Esophagus muscularis mucosa (tissue), 4 donors: ENCODE measurements around the gene DESI2. TPM values are rescaled to one million over a fixed set of nuclear protein-coding genes. Genes with fewer than 3 reads are reported as not detected.
A peak's percentile ranks its signal among the peaks of the same experiment; 100 is the strongest.

Source experiments
- DNase-seq: peaks from one replicate; pipeline ENCODE4 v3.0.0-alpha.2; 2017; ENCODE audit errors: extremely low spot score
- H3K27ac ChIP-seq, 4 donors: fragments of 200-600 bp; sonication (generic); replicated peaks in 1 of 4; 1 replicate in 3 of 4; 2 replicates in 1 of 4; pipeline ENCODE4 v1.5.1; 2016 to 2019; ENCODE audit warnings: mild to moderate bottlenecking in 1 of 4
- H3K27me3 ChIP-seq, 4 donors: fragments of 200-600 bp; sonication (generic); one replicate each; pipeline versions ENCODE4 v1.5.1 to v1.6.0; 2016 to 2019
- H3K36me3 ChIP-seq, 4 donors: fragments of 200-600 bp; sonication (generic); one replicate each; pipeline ENCODE4 v1.5.1; 2016 to 2019
- H3K4me1 ChIP-seq, 4 donors: fragments of 200-600 bp; sonication (generic); one replicate each; pipeline ENCODE4 v1.5.1; 2016 to 2019
- H3K4me3 ChIP-seq, 4 donors: fragments of 200-600 bp; sonication (generic); 1 replicate in 2 of 4; 2 replicates in 2 of 4; pipeline ENCODE4 v1.5.1; 2016 to 2019; ENCODE audit warnings: mild to moderate bottlenecking in 4 of 4, moderate library complexity in 1 of 4
- H3K9me3 ChIP-seq, 4 donors: fragments of 200-600 bp; sonication (generic); 1 replicate in 3 of 4; 2 replicates in 1 of 4; pipeline ENCODE4 v1.5.1; 2016 to 2019
- EP300 ChIP-seq: sonication (generic); formaldehyde crosslinking; IDR thresholded peaks from one replicate; pipeline ENCODE4 v1.6.1; 2017; ENCODE audit warnings: antibody characterized with exemption
- POLR2A ChIP-seq: fragments of 450-650 bp; IDR thresholded peaks from one replicate; pipeline ENCODE4 v1.6.1; 2017; ENCODE audit warnings: antibody characterized with exemption, moderate library complexity, mild to moderate bottlenecking, low read depth
- POLR2AphosphoS5 ChIP-seq, 2 donors: sonication (generic); formaldehyde crosslinking; IDR thresholded peaks; one replicate each; pipeline ENCODE4 v1.6.1; 2017; ENCODE audit warnings: antibody characterized with exemption in 2 of 2
- WGBS: methylation state at CpG from one replicate; pipeline ENCODE4 v1.1.5; 2018; 5-methylcytosine and 5-hydroxymethylcytosine counted together
- intact Hi-C: fragments of 100-400 bp; cut with DNase I; formaldehyde crosslinking; loops from one replicate; pipeline ENCODE4 v1.15.1; 2023
- total RNA-seq, 4 donors: library from RNA; depleted of rRNA; stranded (reverse); fragments of >200 nt; gene quantifications; one replicate each; pipeline versions ENCODE4 v1.1.0 to v1.2.1, GENCODE V29; 2016
- TF ChIP-seq, protein P1 (sequence below), 3 experiments: fragments of 200-600 bp in 2 of 3; fragments of 450-650 bp in 1 of 3; sonication (generic) in 2 of 3; IDR thresholded peaks; one replicate each; pipeline ENCODE4 v1.5.1; 2017 to 2019; ENCODE audit warnings: antibody characterized with exemption in 3 of 3, mild to moderate bottlenecking in 2 of 3, moderate library complexity in 1 of 3

The DESI2 gene
- total RNA-seq, 4 donors from 2014 or later, result 30.3 to 59.6 (median 31.4) TPM

DNA sequence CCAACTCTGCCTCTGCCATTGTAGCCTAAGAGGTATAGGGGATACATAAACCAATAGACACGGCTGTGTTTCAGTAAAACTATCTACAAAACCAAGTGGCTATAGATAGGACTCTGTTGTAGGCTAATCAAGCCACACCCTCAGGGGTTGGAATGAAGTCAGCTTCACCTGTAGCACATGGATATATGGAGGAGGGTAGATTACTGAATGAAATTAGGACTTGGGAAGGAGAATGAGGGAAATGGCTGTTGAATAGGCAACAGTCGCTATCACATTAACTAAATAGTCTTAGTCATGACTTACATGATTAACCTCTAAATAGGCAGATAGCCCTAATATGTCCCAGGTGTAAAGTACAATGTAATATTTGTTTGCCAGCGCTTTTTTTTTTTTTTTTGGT is 49.7 kb downstream of the DESI2 start:
- DNase-seq, result no peak
- H3K4me1 ChIP-seq, result peaks cover 0 to 3% (median 0%) of the 10 kb centered on the region in 4 donors
- no peak overlapping the region for H3K27ac ChIP-seq
- peaks cover 14 to 60% (median 48%) of the 10 kb centered on the region in 4 donors for H3K36me3 ChIP-seq
- TF ChIP-seq POLR2A (no peak), EP300 (no peak), POLR2AphosphoS5 (IDR thresholded peaks at IDR 0.05) (no peak)
- TF ChIP-seq, protein P1, sequence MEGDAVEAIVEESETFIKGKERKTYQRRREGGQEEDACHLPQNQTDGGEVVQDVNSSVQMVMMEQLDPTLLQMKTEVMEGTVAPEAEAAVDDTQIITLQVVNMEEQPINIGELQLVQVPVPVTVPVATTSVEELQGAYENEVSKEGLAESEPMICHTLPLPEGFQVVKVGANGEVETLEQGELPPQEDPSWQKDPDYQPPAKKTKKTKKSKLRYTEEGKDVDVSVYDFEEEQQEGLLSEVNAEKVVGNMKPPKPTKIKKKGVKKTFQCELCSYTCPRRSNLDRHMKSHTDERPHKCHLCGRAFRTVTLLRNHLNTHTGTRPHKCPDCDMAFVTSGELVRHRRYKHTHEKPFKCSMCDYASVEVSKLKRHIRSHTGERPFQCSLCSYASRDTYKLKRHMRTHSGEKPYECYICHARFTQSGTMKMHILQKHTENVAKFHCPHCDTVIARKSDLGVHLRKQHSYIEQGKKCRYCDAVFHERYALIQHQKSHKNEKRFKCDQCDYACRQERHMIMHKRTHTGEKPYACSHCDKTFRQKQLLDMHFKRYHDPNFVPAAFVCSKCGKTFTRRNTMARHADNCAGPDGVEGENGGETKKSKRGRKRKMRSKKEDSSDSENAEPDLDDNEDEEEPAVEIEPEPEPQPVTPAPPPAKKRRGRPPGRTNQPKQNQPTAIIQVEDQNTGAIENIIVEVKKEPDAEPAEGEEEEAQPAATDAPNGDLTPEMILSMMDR (IDR thresholded peaks at IDR 0.05), result no peak
- H3K4me3 ChIP-seq, result no peak overlapping the region
- intact Hi-C loops, result no loop called here
- 96% methylated on average over 3 of the region's 3 CpGs for WGBS
- no peaks in the 10 kb centered on the region for H3K27me3 ChIP-seq
- no peaks in the 10 kb centered on the region for H3K9me3 ChIP-seq

DNA sequence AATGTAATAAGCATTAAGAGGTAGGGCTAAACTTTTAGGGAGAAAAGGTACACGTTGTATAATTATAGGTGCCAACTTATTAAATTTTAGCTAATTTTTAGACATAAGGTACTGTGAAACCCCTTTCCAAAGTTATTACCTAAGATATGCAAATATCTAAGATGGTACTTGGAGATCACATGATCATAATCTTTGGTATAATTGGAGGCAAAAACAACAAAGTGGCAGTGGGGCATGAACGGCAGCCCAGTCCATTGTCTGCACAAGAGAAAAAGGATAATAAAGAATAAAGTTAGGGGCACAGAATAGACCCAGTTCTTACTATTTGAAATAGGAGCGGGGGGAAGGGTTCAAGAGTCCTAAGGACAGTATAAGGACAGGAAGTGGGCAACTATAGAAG is 51.2 kb downstream of the DESI2 start:
- H3K4me1 ChIP-seq, result peaks cover 0 to 3% (median 0%) of the 10 kb centered on the region in 4 donors
- TF ChIP-seq POLR2AphosphoS5 (IDR thresholded peaks at IDR 0.05), result no peak
- no peak for TF ChIP-seq POLR2A
- TF ChIP-seq, protein P1 (IDR thresholded peaks at IDR 0.05), result no peak
- TF ChIP-seq EP300, result no peak
- H3K4me3 ChIP-seq, result no peak overlapping the region
- H3K27ac ChIP-seq, result no peak overlapping the region
- peaks cover 14 to 57% (median 42%) of the 10 kb centered on the region in 4 donors for H3K36me3 ChIP-seq
- no peaks in the 10 kb centered on the region for H3K27me3 ChIP-seq
- DNase-seq, result no peak
- WGBS, result 75% methylated on average over 3 of the region's 3 CpGs
- intact Hi-C loops, result no loop called here
- no peaks in the 10 kb centered on the region for H3K9me3 ChIP-seq

DNA sequence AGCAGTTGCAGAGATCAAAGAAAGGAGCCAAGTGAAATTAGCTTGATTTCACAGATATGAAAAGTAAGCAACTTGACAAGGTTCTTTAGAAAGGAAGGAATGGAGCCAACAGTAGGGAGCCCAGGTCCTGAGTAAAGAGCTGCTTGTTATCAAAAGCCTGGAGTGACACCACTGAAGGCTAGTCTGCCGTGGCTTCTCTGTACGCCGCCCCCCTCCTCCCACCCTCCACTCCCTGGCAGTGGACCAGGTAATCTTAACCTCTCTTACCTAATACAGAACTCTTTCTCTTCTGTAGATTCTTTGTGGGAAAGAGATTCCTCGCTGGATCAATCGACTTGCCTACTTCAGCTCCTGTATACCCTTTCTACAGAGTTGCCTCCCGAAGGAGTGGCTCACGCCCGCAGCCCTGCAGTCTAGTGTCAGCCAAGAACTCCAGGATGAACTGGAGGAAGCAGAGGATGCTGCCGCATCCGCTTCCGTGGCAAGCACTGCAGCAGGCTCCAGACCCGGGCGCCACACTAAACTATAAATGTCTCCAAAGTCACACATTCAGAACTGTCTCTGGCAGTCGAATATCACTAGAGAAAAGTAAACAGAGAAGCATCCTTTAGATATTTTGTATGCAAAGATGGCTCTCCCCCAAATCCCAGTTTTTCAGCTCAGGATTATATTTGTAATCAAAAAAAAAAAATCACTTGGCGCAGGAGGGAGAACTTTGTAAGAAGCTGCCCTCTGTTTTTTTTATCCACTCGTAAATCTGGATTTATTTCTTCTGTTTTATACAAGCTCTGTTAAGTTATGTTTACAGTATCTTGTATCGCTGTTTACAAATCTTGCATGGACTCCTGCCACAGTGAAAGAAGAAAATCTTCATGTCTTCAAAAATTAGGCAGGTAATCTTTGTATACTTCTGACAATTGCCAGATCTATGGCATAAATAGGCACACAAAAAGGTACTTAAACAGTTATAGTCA is 52.6 kb downstream of the DESI2 start:
- Histone ChIP-seq H3K27ac (no peak overlapping the region), H3K4me3 (no peak overlapping the region), H3K4me1 (peaks cover 0 to 3% (median 0%) of the 10 kb centered on the region in 4 donors), H3K36me3 (peaks cover 10 to 46% (median 30%) of the 10 kb centered on the region in 4 donors), H3K9me3 (no peaks in the 10 kb centered on the region), H3K27me3 (no peaks in the 10 kb centered on the region)
- intact Hi-C loops, result no loop called here
- 76% methylated on average over 17 of the region's 17 CpGs for WGBS
- peak; percentile 26 for DNase-seq
- TF ChIP-seq, protein P1 (IDR thresholded peaks at IDR 0.05), result no peak
- no peak for TF ChIP-seq EP300
- TF ChIP-seq POLR2A, result no peak
- no peak for TF ChIP-seq POLR2AphosphoS5 (IDR thresholded peaks at IDR 0.05)

DNA sequence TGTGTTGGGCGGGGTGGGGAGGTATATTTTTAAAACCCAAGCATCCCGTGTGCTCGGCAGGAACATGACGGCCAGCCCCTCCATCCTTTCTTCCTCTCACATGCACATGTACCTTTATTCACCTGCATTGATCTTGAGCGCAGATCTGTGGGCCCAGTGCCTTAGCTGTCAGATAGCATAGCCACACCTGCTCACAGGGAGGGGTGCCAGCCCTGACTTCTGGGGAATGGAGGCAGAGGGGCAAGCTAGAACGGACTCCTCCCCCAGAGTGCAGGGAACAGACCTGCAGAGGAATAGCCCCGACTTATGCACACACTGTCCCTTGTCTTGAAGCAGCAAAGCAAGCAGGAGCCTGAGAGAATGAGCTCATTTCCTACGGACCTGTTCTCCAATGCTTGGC is 56.1 kb downstream of the DESI2 start:
- H3K9me3 ChIP-seq, result no peaks in the 10 kb centered on the region
- DNase-seq, result no peak
- WGBS, result 92% methylated on average over 8 of the region's 8 CpGs
- H3K27ac ChIP-seq, result no peak overlapping the region
- H3K4me1 ChIP-seq, result peaks cover 0 to 3% (median 0%) of the 10 kb centered on the region in 4 donors
- TF ChIP-seq, protein P1 (IDR thresholded peaks at IDR 0.05), result no peak
- no peak for TF ChIP-seq EP300
- TF ChIP-seq POLR2A, result no peak
- no peak for TF ChIP-seq POLR2AphosphoS5 (IDR thresholded peaks at IDR 0.05)
- H3K27me3 ChIP-seq, result no peaks in the 10 kb centered on the region
- no peak overlapping the region for H3K4me3 ChIP-seq
- intact Hi-C loops, result no loop called here
- peaks cover 5 to 33% (median 13%) of the 10 kb centered on the region in 4 donors for H3K36me3 ChIP-seq
